Activated T-cell treated with anti-CD3 and anti-CD28 coated beads for 4 hours (primary cell): ENCODE measurements around the gene C9orf72.

ENCODE experiments used
- DNase-seq: peaks from one replicate; pipeline ENCODE4 v3.0.0-alpha.2; 2020

The C9orf72 gene

DNA sequence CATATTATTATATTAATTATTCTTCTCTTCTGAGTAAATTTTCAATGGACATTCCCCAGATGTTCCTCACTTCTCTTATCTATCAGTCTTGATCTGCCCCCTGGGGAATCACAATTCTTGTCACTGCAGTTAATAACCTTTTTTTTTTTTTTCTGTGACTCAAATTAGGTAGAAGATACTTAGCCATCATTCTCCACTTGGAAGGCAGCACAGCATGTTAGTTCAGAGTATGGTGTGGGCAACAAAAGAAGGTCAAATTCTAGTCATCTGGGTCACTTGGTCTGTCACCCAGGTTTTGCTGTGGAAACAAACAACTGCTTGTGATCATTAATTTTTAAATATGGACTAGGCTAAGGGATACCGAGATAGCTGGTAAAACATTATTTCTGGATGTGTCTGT, 35.5 kb downstream of the C9orf72 start:
- DNase-seq = no peak

DNA sequence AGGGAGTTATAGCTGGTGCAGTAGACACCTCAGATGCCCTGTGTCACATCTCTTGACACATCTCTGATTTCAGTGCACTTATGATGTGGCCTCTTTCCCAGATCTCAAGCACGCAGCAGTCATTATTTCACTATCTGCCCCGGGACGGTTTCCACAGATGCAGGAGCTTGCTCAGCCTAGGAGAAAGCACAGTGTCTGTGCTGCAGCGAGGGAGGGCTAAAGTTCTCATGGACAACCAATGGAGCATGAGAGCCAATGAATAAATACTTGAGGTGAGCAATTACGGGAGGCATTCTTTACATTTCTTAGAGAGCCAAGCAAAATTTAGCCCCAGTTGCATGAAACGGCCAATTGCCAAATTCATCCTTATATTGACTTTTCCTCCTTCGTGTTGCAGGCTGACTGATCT, 36.2 kb downstream of the C9orf72 start:
- no peak for DNase-seq

DNA sequence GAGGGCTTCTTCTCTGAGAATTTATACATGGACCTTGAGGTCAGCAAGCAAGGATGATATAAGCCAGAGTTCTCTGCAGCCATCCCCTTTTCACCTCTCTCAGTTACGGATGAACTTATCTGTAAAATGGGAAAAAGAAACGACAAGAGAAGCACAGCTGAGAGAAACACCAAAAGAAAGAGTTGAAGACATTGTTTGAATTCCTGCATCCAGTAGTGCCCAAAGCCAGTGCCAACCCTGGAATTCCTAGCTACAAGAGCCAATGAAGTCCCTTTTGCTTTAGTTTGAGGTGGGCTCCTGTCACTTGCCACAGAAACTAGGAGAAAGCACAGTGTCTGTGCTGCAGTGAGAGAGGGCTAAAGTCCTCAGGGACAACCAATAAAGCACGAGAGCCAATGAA, 37.1 kb downstream of the C9orf72 start:
- no peak for DNase-seq

DNA sequence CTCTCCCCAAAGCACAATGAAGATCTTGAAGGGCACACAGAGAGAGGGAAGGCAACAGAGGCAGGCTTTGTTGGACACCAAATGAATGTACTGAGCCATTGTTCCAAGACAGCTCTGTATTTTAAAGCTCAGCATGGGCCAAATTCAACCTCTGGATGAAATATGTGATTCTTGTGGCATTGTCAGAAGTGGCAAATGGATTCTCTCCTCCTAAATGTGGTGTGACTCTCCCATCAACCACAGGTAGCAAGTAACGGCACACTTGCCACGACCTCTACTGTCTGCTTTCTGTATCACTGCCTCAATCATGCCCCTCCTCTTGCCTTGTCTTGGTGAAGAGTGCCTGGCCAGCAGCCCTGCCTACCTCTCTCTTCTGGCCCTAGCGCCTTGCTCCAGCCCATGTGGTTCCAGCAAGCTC, 37.6 kb downstream of the C9orf72 start:
- no peak for DNase-seq

DNA sequence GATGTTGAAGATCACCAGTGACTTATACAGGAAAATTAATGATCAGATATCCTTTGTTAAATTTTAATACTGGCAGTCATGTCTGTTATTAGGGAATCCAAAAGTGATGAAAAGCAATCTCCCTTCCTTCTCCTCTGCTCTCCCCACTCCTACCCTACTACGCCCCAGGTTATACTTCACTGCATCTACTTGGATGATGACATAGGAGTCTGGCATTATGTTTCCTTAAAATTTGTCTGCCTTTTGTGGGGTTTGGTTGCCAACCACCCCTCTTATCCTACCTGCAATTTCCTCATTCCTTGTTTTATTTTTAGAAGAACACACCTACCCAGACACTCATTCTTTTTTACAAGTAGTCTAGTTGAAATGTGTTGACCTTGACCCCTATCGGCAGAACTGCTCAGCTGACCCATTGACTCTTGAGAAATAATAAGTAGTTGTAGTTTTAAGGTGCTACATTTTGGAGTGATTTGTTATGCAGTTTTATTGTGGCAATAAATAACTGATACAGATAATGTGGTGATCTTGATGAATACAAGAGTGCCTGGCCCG, 38.5 kb downstream of the C9orf72 start:
- DNase-seq = no peak

DNA sequence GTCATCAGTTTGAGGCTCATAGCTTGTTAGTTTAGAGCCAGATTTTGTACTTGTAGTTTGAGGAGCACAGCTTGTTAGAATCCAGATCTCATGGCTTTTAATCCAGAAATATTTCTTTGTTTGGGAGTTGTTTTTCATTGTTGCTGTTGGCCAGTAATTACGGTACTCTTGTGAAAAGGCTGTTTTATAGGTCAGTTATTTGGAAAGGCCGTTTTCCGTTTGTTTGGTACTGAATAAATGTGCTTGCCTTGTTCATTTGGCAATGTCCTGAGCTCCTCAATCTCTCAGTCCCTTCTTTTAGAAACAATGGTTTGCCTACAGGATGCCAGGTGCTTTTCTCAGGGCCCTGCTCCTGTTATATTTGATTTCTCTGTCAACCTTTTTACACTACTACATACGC, 39.1 kb downstream of the C9orf72 start:
- no peak for DNase-seq

DNA sequence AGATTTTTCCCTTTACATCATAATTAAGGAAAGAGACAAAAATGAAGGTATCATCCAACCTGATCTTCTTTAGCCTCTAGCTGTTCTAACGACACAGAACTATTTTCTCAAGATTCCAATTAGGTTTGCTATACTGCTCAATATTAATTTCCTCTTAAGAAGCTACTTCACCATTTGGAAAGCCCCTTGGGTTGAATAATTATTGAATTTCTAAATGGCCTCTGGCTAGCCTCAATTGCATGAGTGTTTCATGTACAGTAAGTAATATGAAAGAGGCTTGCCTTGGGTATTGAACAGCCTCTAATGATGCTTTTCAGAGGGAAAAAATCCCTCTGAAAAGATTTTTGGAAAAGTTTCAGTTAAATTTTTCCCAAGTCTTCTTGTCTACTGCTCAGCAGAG, 40.0 kb downstream of the C9orf72 start:
- no peak for DNase-seq

DNA sequence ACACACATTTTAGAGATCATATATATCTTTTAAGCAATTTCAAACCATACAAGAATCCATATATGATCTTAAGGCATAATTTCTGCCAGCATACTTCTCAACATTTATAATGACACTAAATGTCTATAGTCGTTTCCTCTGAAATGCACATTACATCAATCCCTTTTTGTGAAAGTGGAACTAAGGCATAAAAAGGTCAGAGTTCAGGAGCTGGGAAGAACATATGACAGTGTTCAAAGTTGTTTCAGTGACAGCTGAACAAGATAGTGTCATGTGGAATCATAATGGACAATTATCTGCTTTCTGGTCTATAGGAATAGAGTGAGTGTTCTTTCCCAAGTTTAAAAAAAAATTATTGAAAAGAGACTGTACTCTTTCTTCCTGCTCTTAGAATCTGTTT, 41.2 kb downstream of the C9orf72 start:
- no peak for DNase-seq

DNA sequence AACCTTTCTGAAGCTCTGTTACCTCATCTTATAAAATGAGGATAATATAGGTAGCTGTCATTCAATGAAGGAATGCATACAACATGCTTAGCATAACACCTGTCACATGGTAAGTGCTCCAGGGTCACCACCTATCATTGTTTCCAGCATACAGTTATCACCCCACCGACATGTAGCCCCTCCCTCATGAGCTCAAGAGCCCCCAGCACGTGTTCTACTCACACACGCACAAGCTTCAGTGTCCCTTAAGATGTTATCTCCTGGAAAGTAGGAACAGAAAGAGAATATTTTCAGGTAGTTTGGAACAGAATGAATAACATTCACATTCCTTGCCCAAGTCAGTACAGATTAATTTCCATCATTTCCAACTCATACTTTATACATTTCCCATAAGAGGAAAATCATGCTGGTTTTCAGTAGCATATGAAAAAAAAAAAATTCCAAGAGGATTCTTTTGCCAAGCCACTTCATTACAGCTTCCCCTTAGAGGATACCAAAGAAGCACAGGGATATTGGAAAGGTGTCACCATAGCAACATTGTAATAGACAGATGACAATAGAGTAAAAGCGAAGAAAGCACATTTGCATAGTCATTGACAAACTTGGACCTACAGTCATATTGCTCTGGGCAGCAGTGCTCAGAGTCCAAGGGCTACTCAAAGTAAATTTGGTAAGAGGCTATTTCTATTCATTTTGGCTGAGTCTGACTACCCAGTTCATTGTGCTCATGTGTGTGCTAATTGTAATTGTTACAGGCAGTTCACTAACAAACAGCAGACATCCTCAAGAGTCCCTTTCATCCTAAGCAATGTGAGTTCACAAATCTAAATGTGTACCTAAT, 42.1 kb downstream of the C9orf72 start:
- DNase-seq = no peak

DNA sequence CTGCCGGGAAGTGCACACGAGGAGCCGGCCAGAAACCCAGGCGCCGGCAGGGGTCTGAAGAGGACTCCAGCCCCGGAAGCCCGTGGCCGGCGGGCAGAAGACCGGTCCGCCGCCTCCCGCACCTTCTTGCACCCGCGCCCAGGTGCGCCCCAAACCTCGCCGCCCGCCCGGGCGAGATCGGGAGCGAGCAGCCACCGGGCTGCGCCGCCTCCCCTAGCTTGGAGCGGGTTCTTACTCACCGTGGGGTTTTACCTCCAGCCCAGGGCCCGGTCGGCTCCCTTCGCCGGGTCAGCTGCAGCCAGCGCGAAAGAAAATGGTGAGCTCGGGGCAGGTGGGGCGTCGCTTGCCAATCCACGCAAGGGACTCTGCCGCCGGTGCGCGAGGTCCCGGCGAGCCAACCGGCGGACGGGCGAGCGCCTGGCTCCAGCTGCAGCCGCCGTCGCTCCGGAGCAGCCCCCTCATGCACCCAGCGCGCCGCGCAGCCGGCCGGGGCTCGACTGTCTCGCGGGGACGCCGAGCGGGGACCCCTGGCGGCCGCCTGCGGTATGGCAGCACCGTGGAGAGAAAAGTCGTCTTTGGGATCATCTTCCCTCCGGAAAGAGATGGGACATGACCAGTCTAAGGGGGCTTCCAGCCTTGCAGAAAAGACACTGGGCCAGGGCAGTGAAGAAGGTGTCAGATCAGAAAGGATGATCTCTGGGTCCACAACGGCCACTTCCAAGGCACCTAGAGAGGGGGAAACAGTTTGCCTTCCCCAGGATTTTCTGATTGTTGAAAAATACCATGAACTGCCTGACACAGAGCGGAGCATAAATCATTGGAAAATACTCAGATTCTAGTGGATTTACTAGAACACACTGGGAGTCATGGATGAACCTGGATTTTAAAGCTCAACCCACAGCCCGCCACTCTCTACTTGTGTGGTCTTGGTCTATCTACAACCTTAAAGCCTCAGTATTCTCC, 43.7 kb downstream of the C9orf72 start, which contains the start of gene MOB3B:
Gene MOB3B, minus strand, starts transcription at position 499 of the 963 bp plus-strand sequence. CDS start 74,264 bp downstream, outside the sequence.
- DNase-seq = peak; percentile 65

DNA sequence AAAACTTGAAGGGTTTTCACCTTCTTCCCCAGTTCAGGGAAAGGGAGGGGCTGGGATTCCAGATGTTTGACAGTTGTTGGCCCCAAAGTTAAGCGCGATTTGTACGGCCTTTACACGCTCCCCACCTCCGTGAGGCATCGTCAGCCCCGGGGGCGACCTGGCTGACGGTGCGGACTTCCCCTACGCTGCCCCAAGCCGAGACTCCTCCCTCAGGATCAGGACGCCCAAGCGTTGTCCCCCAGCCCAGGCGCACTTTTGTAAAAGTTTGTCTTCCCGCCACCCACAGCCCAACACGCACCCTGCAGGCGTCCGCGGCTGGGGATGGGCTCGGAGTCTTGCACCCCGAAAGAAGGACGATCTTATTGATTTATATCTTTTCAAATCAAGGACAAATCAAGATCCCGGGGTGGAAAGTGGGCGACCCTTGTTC, 44.4 kb downstream of the C9orf72 start:
- peak; percentile 13 for DNase-seq

DNA sequence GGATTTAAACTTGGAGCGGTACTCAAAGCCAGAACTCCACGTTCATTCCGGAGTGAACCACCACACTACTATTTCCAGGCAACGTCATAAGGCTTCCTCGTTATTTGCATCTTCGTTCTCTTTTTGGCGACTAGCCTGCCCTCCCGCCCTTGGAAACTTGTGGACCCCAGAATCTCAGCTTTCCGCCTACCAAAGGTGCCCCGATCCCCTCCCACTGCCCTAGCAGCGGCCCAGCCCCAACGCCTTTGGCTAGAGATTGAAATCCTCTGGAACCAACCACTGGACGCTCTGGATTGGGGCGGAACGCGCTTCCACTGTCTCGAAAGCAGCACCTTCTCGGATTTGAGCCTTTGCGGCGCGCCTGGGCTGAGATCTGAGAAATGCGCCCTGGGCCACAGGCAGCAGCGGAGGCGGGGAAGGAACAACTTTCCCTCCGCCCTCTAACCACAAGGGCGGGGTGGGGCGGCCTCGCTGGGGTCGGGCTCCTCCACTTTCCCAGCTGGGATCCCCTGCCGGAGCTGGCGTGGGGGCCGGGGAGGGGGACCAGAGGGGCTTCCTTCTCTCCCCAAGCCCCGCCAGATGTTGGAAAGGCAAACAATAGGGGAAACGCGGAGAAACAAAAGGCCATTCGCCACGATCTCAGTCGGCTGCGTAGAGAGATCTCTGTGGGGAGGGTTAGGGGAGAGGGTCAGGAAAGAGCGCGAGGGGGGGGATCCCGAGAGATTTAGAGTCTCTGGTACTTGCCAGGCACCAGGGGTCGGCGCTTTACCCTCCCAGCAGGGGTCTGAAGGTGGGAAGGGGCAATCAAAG, 45.0 kb downstream of the C9orf72 start:
- peak; percentile 38 for DNase-seq

DNA sequence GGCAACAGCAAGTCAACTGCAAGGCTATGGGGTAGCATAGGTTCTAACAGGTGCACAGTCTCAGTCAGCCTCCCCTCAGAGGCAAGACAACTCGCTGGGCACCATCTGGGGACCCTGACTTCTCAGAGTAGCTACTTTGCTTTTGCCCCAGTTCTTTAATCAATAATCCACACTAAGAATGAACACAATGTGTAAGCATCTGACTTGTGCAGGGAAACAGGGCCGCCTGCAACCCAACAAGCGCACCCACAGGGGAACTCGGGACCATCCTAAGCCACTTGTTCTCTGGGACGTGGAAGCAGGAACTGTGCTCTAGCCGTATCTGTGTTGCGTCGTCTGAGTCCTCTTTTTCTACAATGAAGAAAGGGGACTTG, 45.6 kb downstream of the C9orf72 start:
- no peak for DNase-seq

DNA sequence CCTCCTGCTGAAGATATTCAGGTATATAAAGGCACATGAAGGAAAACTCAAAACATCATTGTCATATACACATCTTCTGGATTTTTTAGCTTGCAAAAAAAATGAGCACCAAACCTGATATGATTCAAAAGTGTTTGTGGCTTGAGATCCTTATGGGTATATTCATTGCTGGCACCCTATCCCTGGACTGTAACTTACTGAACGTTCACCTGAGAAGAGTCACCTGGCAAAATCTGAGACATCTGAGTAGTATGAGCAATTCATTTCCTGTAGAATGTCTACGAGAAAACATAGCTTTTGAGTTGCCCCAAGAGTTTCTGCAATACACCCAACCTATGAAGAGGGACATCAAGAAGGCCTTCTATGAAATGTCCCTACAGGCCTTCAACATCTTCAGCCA, 49.0 kb downstream of the C9orf72 start, which contains the start of gene IFNK:
Gene IFNK, plus strand, starts transcription at position 55 of the 400 bp plus-strand sequence. Its CDS starts 47 bp downstream, at position 102.
- no peak for DNase-seq

DNA sequence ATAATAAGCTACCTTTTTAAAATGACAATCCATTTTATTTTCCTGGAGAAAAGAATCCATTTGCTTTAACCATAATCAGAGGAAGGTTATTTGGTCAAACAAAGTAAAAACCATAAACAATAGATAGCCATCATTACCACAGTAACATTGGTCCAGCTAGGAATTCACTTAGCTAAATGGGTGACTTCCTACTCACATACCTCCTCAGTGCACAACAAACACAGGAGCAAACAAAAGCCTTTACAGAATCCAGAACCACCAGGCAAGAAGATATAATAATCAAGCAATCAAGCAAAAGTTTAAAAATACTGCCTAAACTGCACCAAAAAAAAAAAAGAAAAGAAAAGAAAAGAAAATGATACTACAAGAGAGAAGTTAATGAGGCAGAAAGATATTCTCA, 50.1 kb downstream of the C9orf72 start:
- DNase-seq = no peak

DNA sequence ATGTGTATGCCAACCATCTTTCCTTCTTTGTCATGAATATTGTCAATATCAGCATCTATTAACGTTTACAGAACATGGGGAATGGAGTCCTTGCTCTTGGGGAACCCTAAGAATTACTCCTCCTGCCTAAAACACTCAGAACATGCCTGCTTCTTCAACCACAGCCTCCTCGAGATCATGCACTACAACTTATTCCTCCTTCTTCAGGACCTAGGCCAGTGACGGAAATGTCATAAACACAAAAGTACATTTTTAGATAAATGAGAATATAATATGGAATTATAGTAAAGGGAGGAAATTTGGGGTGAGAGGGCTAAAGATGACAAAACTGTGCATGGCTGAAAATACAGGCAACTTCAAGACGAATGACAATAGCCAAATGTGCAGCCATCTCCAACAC, 52.3 kb downstream of the C9orf72 start:
- no peak for DNase-seq

DNA sequence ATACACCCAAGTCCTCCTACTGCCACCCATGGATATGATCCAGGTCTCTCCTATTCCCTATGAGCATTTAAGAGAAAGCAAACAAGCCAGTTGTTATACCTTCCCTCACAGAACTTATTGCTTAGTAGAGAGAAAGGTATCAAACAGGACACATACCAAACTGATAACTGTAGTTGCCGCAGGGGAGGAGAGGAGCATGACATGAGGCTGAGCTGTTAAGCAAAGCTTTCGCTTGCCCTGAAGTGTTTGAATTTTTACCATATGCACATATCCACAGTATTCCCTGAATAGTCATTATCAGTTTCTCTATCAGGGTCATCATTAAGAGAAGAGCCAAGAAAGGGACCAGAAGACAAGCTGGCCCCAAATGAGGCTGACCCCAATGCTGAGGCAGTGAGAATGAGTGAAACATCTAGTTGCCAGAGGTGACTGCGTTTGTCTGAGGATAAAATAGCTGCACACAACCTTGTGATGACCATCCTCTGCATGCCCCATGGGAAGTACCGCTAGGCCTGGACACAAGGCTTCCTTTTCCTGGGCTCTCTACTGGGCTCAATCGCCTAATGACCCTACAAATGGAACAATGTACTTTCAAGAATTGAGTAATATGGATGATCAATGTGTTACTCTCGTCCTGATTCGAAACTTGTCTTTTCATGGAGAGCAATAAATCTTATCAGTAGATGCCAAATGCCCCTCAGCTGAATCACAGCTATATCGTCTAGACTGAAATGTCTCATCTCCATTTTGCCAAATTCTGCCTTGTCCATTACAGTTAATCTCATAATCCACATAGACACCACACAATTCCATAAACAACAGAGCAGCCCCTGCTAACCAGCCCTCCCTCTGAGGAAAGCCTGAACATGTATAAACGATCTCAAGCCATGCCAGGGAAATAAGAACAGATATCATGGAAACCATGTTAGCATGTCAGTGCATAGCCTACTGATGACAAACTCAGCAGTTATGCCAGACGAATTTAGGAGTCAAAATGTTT, 53.5 kb downstream of the C9orf72 start:
- DNase-seq = no peak

DNA sequence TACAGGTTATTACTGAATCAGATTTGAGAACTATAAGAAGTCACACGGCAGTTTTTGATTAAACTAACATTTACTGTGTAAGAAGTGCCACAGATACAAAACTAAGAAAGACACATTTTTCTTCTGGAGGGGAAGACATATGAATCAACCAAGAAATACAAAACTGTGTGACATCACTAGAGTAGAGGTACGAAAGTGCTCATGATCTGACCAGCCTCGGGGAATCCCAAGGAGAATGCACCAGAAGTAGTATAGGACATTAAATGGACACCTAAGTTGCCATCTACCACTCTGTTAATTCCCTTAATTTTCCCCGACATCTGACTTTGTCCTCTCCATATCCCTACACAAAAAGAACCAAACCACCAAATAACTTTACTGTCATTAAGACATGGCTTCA, 54.5 kb downstream of the C9orf72 start:
- DNase-seq = no peak

DNA sequence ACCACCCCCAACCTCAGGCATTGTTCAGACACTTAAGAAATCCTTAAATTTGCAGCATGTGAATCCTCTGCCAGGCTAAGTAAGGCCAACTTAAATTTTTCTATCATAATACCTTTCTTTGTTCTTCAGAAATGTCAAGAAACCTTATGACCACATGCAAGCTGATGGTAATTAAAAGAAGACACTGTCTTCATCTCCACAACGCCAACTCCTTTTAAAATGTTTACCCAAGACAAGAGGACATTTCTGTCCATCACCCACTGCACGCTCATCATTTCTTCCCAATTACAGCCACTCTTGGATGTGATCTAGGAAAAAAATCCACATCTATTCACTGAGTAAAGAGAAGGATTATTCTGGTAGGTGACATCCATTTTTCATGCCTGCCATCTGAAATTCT, 55.3 kb downstream of the C9orf72 start:
- no peak for DNase-seq

DNA sequence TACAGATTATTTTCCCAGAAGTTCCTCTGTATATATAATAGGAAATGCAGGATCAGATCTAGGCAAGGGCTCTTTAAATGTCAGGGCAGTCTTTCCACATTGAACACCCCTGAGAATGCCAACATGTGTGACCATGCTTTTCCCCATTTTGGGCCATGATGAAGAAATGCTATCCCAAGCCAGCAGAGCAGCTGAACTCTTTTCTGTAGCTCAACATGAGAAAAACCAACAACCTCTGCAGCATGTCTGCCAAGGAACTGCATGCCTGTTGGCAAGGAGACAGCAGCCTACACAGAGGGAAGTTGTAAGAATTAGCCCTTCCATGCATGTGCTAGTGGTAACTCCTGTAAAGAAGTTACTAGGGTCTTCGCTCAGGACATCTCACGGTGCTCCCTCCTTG, 58.7 kb downstream of the C9orf72 start:
- DNase-seq = no peak

DNA sequence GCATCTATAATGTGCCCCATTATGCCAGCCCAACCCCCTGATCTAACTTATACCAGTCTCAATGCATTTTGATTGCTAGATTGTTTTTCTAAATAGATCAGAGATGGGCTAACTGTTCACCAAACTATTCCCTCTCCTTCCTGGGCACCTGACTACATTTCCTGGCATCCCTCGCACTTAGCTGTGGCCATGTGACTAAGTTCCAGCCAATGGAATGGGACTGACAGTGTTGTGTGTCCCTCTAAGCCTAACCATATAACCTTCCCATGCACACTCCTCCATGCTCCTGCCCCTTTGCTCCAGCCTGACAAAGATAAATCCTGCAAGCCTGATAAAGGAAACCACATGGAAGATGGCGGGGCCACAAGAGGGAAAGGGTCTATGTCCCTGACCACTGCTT, 61.5 kb downstream of the C9orf72 start:
- DNase-seq = no peak
